HL-60 (cell line): ENCODE results near the gene OOSP4B.

Experiments
- DNase-seq, 2 experiments: peaks; one replicate each; pipeline ENCODE4 v3.0.0-alpha.2; 2010 to 2020; ENCODE audit warnings: low read depth in 1 of 2, low spot score in 1 of 2
- H3K27ac ChIP-seq: fragments of 250-450 bp; sonication (Bioruptor Pico); replicated peaks from 2 replicates; pipeline ENCODE4 v1.5.1; 2020; ENCODE audit warnings: mild to moderate bottlenecking, moderate library complexity
- H3K27me3 ChIP-seq: fragments of 250-450 bp; sonication (Bioruptor Pico); 2 replicates; pipeline ENCODE4 v1.5.1; 2021; ENCODE audit warnings: mild to moderate bottlenecking, moderate library complexity; ENCODE audit not compliant: insufficient read depth, poor library complexity, severe bottlenecking
- H3K4me3 ChIP-seq: replicated peaks from 2 replicates; pipeline ENCODE4 v1.5.1; 2011; ENCODE audit warnings: mild to moderate bottlenecking, control low read depth, low read length; ENCODE audit not compliant: insufficient read depth
- GABPA ChIP-seq: IDR thresholded peaks from 2 replicates; pipeline ENCODE4 v1.6.1; 2012; ENCODE audit warnings: low read depth
- POLR2AphosphoS5 ChIP-seq: IDR thresholded peaks from 2 replicates; pipeline ENCODE4 v1.6.1; 2012; ENCODE audit warnings: low read depth
- SPI1 ChIP-seq: IDR thresholded peaks from 2 replicates; pipeline ENCODE4 v1.6.1; 2012; ENCODE audit warnings: low read depth, mild to moderate bottlenecking, borderline replicate concordance
- long read RNA-seq: library from polyadenylated mRNA; unstranded; transcript quantifications from one replicate; pipeline ENCODE4 v2.0.0, GENCODE V29; 2020
- TF ChIP-seq, protein P1 (sequence below): IDR thresholded peaks from one replicate; pipeline ENCODE4 v1.5.1; 2011; ENCODE audit warnings: low read length, control low read depth, inconsistent platforms; ENCODE audit not compliant: insufficient read depth
- TF ChIP-seq, protein P2 (sequence below): IDR thresholded peaks from 2 replicates; pipeline ENCODE4 v1.6.1; 2012; ENCODE audit warnings: low read depth; ENCODE audit not compliant: insufficient replicate concordance

Gene OOSP4B
- long read RNA-seq, result 0 reads

DNA sequence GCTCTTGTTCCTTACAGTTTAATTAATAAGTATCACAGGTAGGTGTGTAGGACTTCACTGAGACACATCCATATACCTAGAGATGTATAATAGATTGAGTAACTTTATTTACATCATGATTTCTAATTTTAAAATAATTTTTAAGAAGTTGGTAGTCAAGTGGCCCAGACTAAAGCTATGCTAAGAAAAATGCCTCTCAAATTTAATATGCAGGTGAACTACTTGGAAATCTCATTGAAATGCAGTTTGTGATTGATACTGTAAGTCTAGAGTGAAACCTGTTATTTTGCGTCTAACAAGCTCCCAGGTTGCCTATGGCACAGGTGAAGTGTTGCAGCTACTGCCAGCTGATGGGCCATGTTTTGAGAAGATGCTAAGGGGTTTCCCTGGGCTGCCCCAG lies at the start of gene OOSP4B:
Gene OOSP4B, plus strand, starts transcription at position 301 of the 400 bp plus-strand sequence.
- Histone ChIP-seq H3K27ac (no peak within 1 kb of the TSS), H3K4me3 (no peak within 1 kb of the TSS), H3K27me3 (no peaks in the 10 kb centered on the region)
- TF ChIP-seq SPI1 (no peak), POLR2AphosphoS5 (no peak), GABPA (no peak)
- TF ChIP-seq, protein P1, sequence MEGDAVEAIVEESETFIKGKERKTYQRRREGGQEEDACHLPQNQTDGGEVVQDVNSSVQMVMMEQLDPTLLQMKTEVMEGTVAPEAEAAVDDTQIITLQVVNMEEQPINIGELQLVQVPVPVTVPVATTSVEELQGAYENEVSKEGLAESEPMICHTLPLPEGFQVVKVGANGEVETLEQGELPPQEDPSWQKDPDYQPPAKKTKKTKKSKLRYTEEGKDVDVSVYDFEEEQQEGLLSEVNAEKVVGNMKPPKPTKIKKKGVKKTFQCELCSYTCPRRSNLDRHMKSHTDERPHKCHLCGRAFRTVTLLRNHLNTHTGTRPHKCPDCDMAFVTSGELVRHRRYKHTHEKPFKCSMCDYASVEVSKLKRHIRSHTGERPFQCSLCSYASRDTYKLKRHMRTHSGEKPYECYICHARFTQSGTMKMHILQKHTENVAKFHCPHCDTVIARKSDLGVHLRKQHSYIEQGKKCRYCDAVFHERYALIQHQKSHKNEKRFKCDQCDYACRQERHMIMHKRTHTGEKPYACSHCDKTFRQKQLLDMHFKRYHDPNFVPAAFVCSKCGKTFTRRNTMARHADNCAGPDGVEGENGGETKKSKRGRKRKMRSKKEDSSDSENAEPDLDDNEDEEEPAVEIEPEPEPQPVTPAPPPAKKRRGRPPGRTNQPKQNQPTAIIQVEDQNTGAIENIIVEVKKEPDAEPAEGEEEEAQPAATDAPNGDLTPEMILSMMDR, result no peak
- TF ChIP-seq, protein P2, sequence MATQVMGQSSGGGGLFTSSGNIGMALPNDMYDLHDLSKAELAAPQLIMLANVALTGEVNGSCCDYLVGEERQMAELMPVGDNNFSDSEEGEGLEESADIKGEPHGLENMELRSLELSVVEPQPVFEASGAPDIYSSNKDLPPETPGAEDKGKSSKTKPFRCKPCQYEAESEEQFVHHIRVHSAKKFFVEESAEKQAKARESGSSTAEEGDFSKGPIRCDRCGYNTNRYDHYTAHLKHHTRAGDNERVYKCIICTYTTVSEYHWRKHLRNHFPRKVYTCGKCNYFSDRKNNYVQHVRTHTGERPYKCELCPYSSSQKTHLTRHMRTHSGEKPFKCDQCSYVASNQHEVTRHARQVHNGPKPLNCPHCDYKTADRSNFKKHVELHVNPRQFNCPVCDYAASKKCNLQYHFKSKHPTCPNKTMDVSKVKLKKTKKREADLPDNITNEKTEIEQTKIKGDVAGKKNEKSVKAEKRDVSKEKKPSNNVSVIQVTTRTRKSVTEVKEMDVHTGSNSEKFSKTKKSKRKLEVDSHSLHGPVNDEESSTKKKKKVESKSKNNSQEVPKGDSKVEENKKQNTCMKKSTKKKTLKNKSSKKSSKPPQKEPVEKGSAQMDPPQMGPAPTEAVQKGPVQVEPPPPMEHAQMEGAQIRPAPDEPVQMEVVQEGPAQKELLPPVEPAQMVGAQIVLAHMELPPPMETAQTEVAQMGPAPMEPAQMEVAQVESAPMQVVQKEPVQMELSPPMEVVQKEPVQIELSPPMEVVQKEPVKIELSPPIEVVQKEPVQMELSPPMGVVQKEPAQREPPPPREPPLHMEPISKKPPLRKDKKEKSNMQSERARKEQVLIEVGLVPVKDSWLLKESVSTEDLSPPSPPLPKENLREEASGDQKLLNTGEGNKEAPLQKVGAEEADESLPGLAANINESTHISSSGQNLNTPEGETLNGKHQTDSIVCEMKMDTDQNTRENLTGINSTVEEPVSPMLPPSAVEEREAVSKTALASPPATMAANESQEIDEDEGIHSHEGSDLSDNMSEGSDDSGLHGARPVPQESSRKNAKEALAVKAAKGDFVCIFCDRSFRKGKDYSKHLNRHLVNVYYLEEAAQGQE, result no peak
- DNase-seq, result no peak

DNA sequence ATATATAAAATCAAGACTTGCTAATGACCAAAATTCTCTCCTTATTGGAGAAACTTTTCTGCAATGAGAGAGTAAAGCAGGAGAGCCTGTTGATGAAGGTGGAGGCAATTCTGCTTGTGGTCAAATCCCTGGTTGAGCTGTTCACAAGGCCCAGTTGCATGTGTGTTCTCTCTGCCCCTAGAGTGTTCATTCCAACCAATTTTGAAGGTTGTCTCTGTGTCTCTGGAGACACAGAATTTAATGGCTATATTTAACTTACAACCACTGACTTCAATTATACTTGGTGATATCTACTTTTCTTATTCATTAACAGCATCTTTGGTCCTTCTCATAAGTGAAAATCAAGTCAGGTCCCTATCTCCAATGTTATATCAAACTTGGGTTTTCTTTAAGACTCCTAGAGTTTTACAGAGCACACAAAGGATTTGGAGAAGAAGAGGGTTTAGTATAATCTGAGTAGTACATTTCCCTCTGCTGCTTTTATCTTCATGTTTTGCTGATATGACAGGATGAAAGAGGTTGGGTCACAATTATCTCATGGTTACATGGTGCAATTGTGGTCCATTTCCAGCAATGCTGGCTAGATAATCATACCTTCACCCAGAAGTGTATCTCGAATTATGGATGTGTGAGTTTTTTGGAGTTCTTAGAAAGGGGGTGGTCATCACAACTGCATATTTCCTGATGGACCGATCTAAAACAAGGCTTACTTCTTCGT lies 49.1 kb upstream of the OOSP4B start:
- Histone ChIP-seq H3K4me3 (no peak overlapping the region), H3K27me3 (no peaks in the 10 kb centered on the region), H3K27ac (no peak overlapping the region)
- DNase-seq, result no peak
- TF ChIP-seq, protein P1, result no peak

DNA sequence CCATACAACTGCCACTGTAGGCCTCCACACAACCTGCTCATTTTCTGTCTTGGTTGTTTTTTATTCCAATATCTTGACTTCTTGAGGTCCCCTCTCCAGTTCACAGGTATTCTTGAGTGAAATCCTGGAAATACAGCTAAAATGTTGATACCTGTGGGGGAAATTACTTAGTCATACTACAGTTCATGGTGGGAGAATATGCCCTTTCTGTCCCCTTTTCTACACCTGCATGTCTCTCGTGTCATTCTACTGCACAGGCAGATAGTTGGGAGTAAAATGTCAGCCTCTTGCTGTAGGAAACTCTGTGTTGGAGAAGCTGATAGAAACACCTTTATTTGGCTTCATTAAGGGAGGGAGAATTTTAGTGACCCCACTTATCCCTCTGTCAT lies 48.6 kb upstream of the OOSP4B start:
- no peak for DNase-seq
- no peak for TF ChIP-seq POLR2AphosphoS5
- TF ChIP-seq, protein P2, result no peak
- no peak for TF ChIP-seq SPI1
- TF ChIP-seq, protein P1, result no peak
- TF ChIP-seq GABPA, result no peak
- Histone ChIP-seq H3K27ac (no peak overlapping the region), H3K27me3 (no peaks in the 10 kb centered on the region), H3K4me3 (no peak overlapping the region)

DNA sequence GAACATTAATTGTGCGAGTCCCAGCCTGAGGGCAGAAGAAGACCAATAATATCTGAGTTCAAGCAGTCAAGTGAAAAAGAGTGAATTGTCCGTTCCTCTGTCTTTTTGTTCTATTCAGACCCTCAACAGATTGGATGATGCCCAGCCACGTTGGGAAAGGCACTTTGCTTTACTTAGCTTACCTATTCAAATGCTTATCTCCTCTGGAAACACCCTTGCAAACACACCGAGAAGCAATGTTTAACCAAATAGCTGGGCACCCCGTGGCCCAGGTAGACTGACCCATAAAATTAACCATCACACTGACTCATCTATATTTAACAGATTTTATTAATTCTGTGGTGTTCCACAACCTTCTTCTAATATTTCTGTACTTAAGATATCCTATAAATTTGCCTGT lies 43.9 kb upstream of the OOSP4B start:
- DNase-seq, result no peak
- no peak for TF ChIP-seq GABPA
- TF ChIP-seq, protein P2, result no peak
- no peak for TF ChIP-seq SPI1
- TF ChIP-seq, protein P1, result no peak
- TF ChIP-seq POLR2AphosphoS5, result no peak
- Histone ChIP-seq H3K27me3 (no peaks in the 10 kb centered on the region), H3K4me3 (no peak overlapping the region), H3K27ac (no peak overlapping the region)
